ENCODE data around the gene ADISSP.

Gene ADISSP

DNA sequence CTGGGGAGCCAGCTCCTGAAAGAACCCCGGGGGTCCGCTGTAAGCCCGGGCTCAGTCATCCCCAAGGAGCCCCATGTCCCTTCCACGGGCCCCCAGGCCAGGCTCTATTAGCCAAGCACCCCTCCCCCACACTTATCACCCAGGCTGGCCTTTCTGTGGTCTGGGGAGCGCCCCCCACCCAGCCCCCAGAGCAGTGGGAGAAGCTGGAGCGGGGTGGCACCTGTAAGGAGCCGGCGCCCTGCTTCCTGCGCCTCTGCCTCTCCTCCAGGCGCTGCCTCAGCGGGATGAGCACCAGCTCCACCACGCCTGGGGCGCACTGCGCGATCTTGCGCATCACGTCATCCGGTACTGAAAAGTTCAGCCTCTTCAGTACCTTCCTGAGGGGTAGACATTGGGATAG is 11.4 kb upstream of the ADISSP start:
- DNase-seq = no peak

DNA sequence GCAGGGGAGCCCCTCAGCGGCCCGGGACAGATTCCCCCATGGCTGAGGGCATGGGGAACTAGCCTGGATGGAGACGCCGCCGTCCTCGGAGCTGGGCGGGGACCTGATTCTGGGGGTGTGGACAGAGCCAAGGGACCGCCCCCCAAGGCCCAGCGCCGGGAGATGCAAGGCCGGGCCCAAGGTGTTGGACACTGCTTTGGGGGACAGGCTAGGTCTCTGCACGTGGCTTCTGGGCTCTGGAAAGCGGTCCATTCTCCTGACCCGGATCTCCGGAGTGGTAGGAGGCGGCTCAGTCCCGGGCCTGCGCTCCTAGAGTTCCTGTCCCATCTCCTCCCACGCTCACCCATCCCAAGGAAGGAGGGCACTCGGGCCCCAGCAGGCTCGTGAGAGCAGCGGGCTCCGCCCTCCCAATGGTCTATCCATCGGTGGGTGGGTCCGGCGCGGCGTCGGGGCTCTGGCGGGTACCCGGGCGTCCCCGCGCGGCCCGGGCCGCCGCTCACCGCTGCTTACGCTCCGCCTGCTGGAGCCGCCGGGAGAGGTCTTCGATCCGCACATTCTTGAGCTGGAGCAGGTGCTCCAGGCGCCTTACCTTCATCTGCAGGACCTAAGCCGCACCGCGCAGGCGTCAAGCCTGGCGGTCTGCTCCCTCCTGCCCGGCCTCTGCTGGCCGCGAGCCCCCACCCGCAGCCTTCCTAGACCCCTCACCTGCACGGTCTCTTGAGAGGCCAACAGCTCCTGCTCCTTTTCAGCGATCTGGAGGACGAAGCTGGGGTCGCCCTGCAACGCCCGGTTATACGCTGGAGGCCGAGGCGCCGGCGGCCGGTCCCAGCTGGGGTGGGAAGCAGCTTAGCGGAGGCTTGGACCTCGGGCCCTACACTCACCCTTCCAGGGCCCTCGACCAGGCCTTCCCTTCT is 10.4 kb upstream of the ADISSP start:
- peak; percentile 57 for DNase-seq

DNA sequence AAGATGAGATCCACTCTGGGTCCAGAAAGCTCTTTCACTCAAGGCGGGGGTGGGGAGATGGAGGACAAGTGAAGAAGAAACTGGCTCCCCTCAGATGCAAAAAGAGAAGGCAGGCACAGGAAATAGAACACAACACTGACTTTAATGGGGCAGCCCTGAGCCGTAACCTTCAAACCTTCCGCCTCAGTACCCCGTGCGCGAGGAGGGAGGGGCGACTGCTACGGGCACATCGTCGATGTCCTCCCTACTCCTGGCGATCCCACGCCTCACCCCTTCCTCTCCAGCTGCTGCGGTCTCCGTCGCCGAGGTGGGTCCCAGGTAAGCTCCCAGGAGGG is 9.8 kb upstream of the ADISSP start:
- DNase-seq = no peak

GRCh38 chr20:3775457-3776108 is 8.0 kb upstream of the ADISSP start:
- no peak for DNase-seq

- no peak for DNase-seq
Observed at GRCh38 chr20:3771552-3772058, 4.1 kb upstream of the ADISSP start.

DNA sequence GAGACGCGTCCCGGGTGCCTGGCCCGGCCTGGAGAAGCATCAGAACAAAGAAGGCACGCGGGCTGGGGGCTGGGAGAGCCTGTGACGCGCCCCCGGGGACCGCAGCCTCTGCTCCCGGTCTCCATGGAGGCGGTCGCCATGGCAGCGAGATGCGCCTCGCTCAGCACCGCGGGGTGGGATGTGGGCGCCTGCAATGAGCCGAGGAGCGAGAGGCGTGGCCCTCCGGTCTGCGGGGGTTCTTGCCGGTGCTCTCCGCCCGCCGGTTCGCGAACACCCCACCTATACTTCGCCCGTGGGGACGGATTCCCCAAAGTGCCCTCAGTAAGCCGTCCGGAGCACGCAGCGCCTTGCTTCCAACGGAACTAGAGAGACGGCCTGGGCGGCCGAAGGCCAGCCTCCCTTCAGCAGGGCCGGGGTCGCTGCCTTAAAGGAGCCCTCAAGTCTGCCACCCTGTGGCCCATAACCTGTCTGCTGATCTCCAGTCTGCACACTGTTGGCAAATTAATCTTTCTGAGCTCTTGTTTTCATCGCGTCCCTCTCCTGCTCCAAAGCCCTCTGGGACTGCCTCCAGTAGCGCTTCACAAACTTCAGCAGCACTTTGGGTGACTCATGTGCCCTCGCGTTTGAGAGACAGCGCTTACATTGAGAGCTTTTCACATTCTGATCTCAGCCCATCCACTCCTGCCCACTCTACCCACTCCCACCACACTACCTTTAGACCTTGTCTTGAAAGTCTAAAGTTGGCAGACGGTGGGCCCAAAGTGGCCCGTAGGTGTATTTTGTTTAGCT is 983 bp upstream of the ADISSP start:
- peak; percentile 92 for DNase-seq

GRCh38 chr20:3767110-3767426 is 485 bp downstream of the ADISSP start:
- DNase-seq = peak; percentile 72

DNA sequence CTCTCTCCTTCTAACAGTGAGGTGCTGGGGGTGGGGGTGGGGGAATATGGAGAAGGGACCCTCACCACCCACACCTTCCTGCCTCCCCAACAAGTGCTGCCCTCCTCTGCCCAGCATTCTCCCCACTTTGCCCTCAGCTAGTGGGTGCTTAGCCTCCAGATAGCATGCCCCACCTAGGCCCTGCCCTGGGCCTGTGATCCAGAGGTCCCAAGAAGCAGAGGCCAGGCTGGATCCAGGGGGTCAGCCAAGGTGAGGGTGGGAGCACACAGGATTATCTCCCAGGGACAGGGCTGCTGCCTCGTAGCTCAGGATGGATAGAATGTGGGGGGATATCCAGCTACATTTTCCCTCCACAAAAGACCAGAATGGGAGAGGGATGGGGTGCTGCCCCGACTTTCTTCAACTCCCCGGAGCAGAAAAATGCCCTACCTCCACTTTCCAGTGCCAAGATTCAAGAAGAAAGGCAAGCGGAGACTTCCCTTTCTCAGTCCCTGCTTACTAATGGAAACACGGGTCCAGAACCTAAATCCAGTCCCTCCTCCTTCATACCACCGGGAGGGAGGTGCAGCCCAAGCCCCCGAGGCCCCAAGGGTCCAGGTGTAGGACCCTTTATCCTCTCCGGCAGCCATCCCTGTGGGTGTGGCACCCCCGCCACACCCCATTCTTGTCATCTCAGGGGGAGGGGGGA is 987 bp downstream of the ADISSP start:
- no peak for DNase-seq

DNA sequence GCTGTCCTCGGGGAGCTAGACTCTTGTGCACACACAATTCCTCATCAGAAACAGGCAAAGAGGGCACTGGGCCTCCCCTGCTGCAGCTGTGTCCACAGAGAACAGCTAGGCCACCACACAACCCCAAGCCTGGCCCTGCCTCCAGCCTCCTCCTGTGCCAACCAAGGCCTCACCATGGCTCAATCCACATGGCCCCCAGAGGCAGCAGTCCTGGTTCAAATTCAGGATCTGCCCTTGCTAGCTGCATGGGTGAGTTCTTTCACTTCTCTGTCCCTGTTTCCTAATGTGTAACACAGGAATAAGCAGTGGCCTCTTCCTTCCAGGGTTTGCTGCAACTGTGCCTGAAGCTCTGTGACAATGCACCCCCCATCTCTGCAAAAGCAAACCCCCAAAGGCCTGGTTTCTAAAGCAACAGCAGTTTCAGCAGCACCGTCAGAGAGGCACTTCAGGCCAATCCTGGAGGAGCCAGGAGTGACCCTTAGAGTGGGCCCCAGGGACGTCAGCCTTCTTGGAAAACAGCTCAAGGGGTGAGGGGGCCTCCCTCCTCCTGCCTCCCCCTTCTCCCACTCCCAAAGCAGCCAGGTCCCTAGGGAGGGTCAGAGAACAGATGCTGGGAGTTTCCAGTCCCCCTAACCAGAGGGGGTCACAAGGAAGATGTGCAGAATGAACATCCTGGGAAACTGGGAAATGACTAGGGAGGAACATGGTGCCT is 2.2 kb downstream of the ADISSP start:
- no peak for DNase-seq

DNA sequence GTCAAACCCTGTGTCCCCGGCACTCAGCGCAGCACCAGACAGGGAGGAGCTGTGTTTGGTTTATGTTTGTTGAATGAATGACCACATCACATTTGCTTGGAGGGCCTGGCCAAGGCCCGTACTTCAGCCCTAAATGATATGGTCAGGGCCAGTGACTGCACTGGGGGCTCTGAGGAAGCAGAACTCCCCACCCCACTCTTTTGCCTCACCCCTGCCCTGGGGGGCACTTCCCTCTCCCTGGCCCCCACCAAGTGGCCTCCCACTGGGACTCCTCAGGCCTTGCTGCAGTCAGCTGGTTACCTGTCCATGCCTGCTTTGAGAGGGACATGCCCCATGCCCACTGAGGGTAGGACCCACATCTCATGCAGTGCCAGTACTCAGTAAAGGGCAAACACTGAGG is 2.9 kb downstream of the ADISSP start:
- no peak for DNase-seq

DNA sequence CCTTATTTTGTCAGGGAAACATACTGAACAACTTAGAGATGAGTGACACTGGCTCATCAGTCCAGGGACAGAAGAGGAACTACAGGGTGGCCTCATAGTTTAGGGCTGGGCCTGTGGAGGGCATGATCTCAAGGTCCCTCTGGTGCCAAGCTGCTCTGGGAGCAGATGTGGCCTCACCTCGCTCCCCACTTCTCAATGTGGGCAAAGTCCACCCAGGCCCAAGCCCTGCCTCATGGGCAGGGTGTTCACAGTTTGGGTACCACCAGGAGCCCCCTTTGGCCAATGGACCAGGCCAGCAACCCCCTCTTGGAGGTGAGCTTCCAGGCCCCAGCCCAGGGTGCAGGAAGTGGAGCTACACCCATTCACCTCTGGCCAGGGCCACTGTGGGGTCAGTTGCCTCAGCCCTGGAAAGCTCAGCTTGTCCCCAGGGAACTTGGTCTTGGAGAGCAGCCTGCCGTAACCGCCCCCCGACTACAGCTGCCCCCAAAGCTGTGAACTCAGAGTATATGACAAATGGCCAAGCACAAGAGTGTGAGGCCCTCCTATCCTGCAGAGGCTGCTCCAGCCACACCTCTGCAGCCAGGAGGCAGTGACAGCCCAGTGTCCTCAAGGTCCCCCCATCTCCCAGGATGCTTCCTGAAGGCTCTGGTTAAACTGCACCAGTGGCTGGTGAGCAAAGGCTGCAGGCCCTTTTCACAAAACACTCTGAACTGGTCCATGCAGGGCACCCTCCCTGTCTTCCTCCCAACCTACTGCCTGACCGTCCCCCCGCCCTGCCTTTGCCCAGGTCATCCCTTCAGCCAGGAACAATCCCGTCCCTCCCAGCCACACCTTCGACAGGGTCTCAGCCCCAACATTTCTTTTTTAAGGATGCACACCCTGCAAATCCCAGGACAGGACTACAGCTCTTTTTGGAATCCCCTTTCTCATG is 3.6 kb downstream of the ADISSP start:
- peak; percentile 49 for DNase-seq

- DNase-seq = no peak
Observed at GRCh38 chr20:3760655-3761348, 6.8 kb downstream of the ADISSP start.

GRCh38 chr20:3759884-3760283 is 7.7 kb downstream of the ADISSP start:
- DNase-seq = no peak

GRCh38 chr20:3759316-3759823 is 8.2 kb downstream of the ADISSP start:
- DNase-seq = no peak

GRCh38 chr20:3758566-3758965 is 9.0 kb downstream of the ADISSP start:
- no peak for DNase-seq

- no peak for DNase-seq
Observed at GRCh38 chr20:3757268-3757667, 10.3 kb downstream of the ADISSP start.

DNA sequence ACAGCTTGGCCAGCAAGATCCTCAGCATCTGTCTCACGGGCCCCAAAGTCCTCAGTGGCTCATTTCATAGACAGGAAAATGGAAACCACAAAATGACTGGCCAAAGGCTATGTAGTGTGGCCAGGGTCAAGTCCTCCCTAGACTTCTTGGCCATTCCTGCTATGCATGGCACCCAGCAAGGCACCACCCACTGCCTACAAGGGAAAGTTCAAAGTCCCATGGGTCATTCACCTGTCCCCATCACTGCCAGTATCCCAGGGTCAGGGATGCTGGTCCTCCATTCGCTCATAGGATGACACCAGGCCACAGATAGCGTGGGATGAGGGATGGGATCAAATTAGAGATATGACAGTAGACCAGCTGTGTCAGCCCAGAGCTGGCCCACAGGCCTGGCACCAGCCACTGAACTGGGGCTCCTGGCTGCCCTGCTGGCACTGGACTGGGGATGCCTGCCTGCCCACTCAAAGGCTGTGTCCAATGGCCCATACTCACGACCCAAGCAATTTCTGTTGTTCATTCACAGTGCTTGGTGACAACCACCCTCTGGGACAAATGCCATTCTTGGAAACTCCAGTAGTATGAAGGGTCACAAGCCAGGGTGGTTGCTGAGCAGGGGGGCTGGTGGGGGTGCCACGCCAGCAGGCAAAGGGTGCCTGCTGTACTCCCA is 11.6 kb downstream of the ADISSP start:
- no peak for DNase-seq

DNA sequence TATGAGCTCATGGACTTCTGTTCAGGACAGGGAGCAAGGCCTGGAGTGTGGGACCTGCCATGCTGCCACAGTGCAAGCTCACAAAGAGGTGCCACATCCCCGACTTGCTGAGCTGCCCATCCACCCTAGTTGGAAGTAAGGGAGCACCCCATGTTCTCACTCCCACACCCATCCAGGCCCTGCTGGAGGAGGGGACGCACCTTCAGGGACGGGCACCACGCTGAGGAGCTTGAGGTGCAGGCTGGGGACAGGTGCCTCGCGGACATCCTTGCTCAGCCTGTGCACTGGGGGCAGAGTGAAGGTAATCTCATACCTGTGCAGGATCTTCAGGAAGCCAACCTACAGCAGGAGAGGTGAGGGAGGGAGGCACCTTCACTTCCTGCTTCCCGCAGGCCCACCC is 12.3 kb downstream of the ADISSP start:
- DNase-seq = no peak

DNA sequence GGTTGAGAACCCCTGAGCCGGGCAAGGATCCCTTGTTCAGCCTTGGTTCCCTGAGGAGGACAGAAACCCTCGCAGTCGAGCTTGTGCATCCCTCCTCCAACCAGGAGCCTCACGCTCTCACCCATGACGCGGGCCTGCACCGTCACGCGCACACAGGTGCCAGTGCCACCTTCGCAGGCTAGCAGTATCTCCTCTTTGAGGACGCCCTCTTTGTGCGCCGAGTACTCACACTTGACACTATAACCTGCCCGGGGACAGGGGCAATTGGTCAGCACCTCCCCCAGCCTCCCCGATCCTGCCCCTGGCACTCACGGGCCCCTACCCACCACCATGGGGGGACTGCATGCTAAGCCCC is 13.3 kb downstream of the ADISSP start:
- no peak for DNase-seq

Data from hematopoietic multipotent progenitor cell treated with erythropoietin and hydrocortisone succinate and interleukin-3 and kit ligand, for 4 days (in vitro differentiated cells).